NB4 (cell line): ENCODE measurements around the gene RAB25.

Source experiments
- DNase-seq: peaks from one replicate; pipeline ENCODE4 v3.0.0; 2010; ENCODE audit warnings: low read depth
- H3K4me3 ChIP-seq: one replicate; pipeline ENCODE4 v1.5.1; 2011; ENCODE audit warnings: mild to moderate bottlenecking, low read depth, low read length, moderate library complexity
- MYC ChIP-seq: IDR thresholded peaks from 2 replicates; pipeline ENCODE4 v1.6.1; 2011; ENCODE audit warnings: low read depth, low read length
- POLR2A ChIP-seq: IDR thresholded peaks from 2 replicates; pipeline ENCODE4 v1.6.1; 2011; ENCODE audit warnings: mild to moderate bottlenecking; ENCODE audit not compliant: insufficient read length; ENCODE audit errors: extremely low read depth
- TF ChIP-seq, protein P1 (sequence below): IDR thresholded peaks from one replicate; pipeline ENCODE4 v1.5.1; 2012; ENCODE audit warnings: low read depth, low read length
- TF ChIP-seq, protein P2 (sequence below): IDR thresholded peaks from 2 replicates; pipeline ENCODE4 v1.6.1; 2011; ENCODE audit warnings: low read depth, low read length

The RAB25 gene

DNA sequence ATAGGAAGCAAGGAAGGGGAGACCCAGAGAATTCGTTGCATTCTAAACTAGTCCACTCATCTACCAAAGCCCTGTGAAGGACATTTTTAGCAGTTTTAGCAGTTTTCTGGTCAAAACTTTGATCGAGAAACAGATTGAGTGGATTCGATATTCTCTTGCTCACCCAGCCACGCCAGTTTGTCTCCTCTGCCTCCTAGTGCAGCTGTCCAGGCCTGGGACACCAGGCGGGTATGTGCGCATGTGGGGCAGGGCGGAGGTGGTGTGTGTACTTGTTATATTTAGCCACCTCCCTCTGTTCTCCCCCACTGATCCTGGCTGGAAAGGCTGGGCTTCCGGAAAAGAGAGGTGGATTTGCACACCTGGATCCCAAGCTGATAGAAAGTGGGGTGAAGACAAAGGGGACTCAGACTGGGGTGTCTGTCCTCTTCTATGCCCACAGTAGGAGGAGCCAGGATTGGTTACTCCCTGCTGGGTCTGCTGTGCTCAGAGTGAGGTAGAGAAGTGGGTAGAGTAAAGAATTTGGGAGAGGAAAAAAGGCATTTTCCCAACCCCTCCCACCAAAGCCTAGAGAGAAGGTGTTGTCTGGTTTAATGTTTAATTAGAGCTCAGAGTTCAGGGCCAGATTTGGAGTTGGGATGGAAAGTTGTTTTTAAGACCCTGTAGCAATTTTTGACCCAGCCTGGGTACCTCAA, 57.4 kb downstream of the RAB25 start:
- H3K4me3 ChIP-seq, result peak overlapping the region; percentile 13
- no peak for DNase-seq
- TF ChIP-seq MYC, result no peak
- TF ChIP-seq, protein P1, sequence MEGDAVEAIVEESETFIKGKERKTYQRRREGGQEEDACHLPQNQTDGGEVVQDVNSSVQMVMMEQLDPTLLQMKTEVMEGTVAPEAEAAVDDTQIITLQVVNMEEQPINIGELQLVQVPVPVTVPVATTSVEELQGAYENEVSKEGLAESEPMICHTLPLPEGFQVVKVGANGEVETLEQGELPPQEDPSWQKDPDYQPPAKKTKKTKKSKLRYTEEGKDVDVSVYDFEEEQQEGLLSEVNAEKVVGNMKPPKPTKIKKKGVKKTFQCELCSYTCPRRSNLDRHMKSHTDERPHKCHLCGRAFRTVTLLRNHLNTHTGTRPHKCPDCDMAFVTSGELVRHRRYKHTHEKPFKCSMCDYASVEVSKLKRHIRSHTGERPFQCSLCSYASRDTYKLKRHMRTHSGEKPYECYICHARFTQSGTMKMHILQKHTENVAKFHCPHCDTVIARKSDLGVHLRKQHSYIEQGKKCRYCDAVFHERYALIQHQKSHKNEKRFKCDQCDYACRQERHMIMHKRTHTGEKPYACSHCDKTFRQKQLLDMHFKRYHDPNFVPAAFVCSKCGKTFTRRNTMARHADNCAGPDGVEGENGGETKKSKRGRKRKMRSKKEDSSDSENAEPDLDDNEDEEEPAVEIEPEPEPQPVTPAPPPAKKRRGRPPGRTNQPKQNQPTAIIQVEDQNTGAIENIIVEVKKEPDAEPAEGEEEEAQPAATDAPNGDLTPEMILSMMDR, result no peak
- TF ChIP-seq, protein P2, sequence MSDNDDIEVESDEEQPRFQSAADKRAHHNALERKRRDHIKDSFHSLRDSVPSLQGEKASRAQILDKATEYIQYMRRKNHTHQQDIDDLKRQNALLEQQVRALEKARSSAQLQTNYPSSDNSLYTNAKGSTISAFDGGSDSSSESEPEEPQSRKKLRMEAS, result no peak
- TF ChIP-seq POLR2A, result no peak

DNA sequence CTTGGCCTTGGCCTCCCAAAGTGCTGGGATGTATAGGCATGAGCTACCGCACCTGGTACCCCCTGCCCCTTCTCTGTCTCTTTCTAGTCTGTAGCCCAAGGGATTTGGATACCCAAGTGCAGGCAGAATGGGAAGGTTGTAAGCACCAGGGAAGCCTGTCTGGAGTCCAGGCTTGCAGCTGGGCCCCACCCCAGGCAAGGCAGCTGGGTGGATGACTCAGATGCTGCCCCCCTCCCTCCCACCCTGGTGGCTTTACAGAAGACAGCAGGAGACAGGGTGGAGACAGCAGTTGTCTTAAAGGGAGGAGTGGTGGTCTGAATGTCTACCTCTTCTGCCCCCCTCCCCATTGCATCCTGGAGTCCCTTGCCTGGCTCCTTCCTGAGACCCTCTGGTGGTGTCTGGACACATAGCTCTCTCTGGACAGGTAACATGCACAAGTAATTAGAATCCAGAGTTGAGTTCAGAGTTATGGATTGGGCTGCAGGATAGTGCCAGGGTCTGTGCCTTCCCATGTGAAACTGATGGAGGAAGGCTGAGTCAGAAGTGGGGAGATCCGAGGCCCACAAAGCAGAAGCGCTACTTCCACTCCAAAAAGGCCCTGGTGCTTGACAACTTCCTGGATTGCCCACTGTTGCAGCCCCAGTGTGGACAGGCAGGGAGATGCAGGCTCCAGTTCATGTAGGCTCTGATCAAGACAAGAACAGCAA, 58.7 kb downstream of the RAB25 start:
- DNase-seq, result peak; percentile 84
- H3K4me3 ChIP-seq, result peak overlapping the region; percentile 32
- TF ChIP-seq, protein P1, result no peak
- TF ChIP-seq POLR2A (no peak), MYC (no peak)
- TF ChIP-seq, protein P2, result no peak
